Mononuclear cell (primary cell): ENCODE measurements around the gene PEX11G. TPM values are rescaled to one million over a fixed set of nuclear protein-coding genes. Genes with fewer than 3 reads are reported as not detected.
"Not testable (repeated sequence)": the region's sequence is repeated elsewhere in the genome, so short reads cannot be mapped to it uniquely, and the experiment has no call there.

ENCODE experiments used
- H3K27me3 ChIP-seq: 2 replicates; pipeline ENCODE4 v1.6.0; 2011; ENCODE audit warnings: low read length, control low read depth; ENCODE audit not compliant: insufficient read depth
- H3K4me1 ChIP-seq: 2 replicates; pipeline ENCODE4 v1.5.1; 2011; ENCODE audit warnings: mild to moderate bottlenecking, low read length, control low read depth; ENCODE audit not compliant: insufficient read depth
- H3K4me3 ChIP-seq: 2 replicates; pipeline ENCODE4 v1.5.1; 2011; ENCODE audit warnings: mild to moderate bottlenecking, low read length, moderate library complexity
- H3K9me3 ChIP-seq: 2 replicates; pipeline ENCODE4 v1.5.1; 2011; ENCODE audit warnings: low read depth, mild to moderate bottlenecking, control low read depth, low read length
- total RNA-seq: library from RNA; depleted of rRNA; stranded (reverse); fragments of >200 nt; gene quantifications from one replicate; pipeline ENCODE4 v1.2.3, GENCODE V29; 2012

The PEX11G gene
- total RNA-seq, 1 donor: 0.21 TPM

GRCh38 chr19:7447648-7448047 is 41.2 kb downstream of the PEX11G start:
- H3K27me3 ChIP-seq: no peaks in the 10 kb centered on the region
- no peaks in the 10 kb centered on the region for H3K4me1 ChIP-seq
- peaks cover 8% of the 10 kb centered on the region for H3K9me3 ChIP-seq
- H3K4me3 ChIP-seq: no peak overlapping the region

GRCh38 chr19:7445104-7445503 is 43.7 kb downstream of the PEX11G start:
- peaks cover under 1% of the 10 kb centered on the region for H3K9me3 ChIP-seq
- no peaks in the 10 kb centered on the region for H3K27me3 ChIP-seq
- H3K4me3 ChIP-seq: no peak overlapping the region
- no peaks in the 10 kb centered on the region for H3K4me1 ChIP-seq

- H3K4me1 ChIP-seq: no peaks in the 10 kb centered on the region
- H3K27me3 ChIP-seq: no peaks in the 10 kb centered on the region
- no peaks in the 10 kb centered on the region for H3K9me3 ChIP-seq
- no peak overlapping the region for H3K4me3 ChIP-seq
Observed at GRCh38 chr19:7444042-7444441, 44.8 kb downstream of the PEX11G start.

- no peaks in the 10 kb centered on the region for H3K9me3 ChIP-seq
- no peaks in the 10 kb centered on the region for H3K4me1 ChIP-seq
- no peaks in the 10 kb centered on the region for H3K27me3 ChIP-seq
- no peak overlapping the region for H3K4me3 ChIP-seq
Observed at GRCh38 chr19:7442423-7442822, 46.4 kb downstream of the PEX11G start.

- Histone ChIP-seq H3K9me3 (no peaks in the 10 kb centered on the region), H3K4me3 (no peak overlapping the region), H3K4me1 (no peaks in the 10 kb centered on the region), H3K27me3 (no peaks in the 10 kb centered on the region)
Observed at GRCh38 chr19:7441468-7442146, 47.2 kb downstream of the PEX11G start.

GRCh38 chr19:7440188-7440975 is 48.5 kb downstream of the PEX11G start:
- no peaks in the 10 kb centered on the region for H3K27me3 ChIP-seq
- H3K4me1 ChIP-seq: no peaks in the 10 kb centered on the region
- H3K9me3 ChIP-seq: no peaks in the 10 kb centered on the region

GRCh38 chr19:7435586-7435985 is 53.2 kb downstream of the PEX11G start:
- no peaks in the 10 kb centered on the region for H3K9me3 ChIP-seq

More at GRCh38 chr19:7440188-7440975, 48.5 kb downstream of the PEX11G start:
- no peak overlapping the region for H3K4me3 ChIP-seq

GRCh38 chr19:7434391-7434790 is 54.4 kb downstream of the PEX11G start:
- H3K27me3 ChIP-seq: no peaks in the 10 kb centered on the region
- no peaks in the 10 kb centered on the region for H3K9me3 ChIP-seq
- no peaks in the 10 kb centered on the region for H3K4me1 ChIP-seq
- H3K4me3 ChIP-seq: no peak overlapping the region

More at GRCh38 chr19:7435586-7435985, 53.2 kb downstream of the PEX11G start:
- Histone ChIP-seq H3K27me3 (no peaks in the 10 kb centered on the region), H3K4me1 (no peaks in the 10 kb centered on the region), H3K4me3 (no peak overlapping the region)

- H3K4me3 ChIP-seq, H3K4me1 ChIP-seq, H3K9me3 ChIP-seq: not testable (repeated sequence)
Observed at GRCh38 chr19:7433456-7433855, 55.4 kb downstream of the PEX11G start.

GRCh38 chr19:7429638-7430282 is 59.1 kb downstream of the PEX11G start:
- no peaks in the 10 kb centered on the region for H3K4me1 ChIP-seq
- no peak overlapping the region for H3K4me3 ChIP-seq
- H3K9me3 ChIP-seq: no peaks in the 10 kb centered on the region

More at GRCh38 chr19:7433456-7433855, 55.4 kb downstream of the PEX11G start:
- not testable (repeated sequence) for H3K27me3 ChIP-seq

GRCh38 chr19:7428651-7429113 is 60.2 kb downstream of the PEX11G start:
- Histone ChIP-seq H3K4me3 (no peak overlapping the region), H3K27me3 (no peaks in the 10 kb centered on the region), H3K9me3 (no peaks in the 10 kb centered on the region), H3K4me1 (no peaks in the 10 kb centered on the region)

More at GRCh38 chr19:7429638-7430282, 59.1 kb downstream of the PEX11G start:
- H3K27me3 ChIP-seq: no peaks in the 10 kb centered on the region

GRCh38 chr19:7427944-7428343 is 60.9 kb downstream of the PEX11G start:
- Histone ChIP-seq H3K4me1 (no peaks in the 10 kb centered on the region), H3K9me3 (no peaks in the 10 kb centered on the region), H3K4me3 (no peak overlapping the region), H3K27me3 (no peaks in the 10 kb centered on the region)

- no peak overlapping the region for H3K4me3 ChIP-seq
- no peaks in the 10 kb centered on the region for H3K9me3 ChIP-seq
- no peaks in the 10 kb centered on the region for H3K4me1 ChIP-seq
- no peaks in the 10 kb centered on the region for H3K27me3 ChIP-seq
Observed at GRCh38 chr19:7426986-7427385, 61.8 kb downstream of the PEX11G start.
